GM19372 (cell line): ENCODE measurements around the gene AP2B1.

ENCODE experiments used
- ATAC-seq: cut with Tn5 transposase; IDR thresholded peaks from one replicate; pipeline ENCODE4 v1.9.1; 2021; ENCODE audit warnings: mild to moderate bottlenecking, low read depth, moderate library complexity; ENCODE audit not compliant: unreplicated experiment

AP2B1 gene

GRCh38 chr17:35765086-35765710, 178.1 kb downstream of the AP2B1 start:
- no peak for ATAC-seq

DNA sequence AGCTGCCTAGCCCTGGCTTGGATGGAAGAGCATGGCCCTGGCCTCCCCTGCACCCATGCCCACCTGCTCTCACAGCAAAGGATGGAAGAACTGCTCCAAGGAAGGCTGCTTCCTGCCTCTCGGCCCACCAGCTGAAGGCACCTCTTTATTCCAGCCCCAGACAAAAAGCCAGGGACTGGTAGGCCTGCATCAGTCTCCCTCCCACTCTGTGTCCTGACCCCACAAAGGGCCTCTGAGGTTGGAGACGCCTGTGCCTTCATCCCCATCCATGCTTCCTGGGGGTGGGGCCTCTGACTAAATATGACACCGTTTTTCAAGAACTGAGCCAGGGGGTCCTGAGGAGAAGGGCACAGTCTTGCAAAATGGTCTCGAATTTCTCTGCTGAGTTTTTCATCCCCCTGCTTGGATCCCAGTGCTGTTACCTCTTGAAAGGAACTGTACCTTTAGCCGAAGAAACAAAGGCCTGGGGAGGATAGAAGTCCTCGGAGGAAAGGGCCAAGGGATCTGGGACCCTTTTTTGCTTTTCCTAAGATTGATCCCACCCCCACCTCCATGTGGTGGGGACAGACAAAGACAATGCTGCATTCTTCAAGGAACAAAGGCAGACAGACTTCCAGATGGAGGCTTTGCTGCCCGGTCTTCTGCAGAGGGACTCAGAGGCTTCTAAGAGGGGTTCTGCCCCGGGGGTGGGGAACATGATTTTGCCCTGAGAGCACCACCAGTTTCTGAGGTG, 178.8 kb downstream of the AP2B1 start:
- no peak for ATAC-seq

DNA sequence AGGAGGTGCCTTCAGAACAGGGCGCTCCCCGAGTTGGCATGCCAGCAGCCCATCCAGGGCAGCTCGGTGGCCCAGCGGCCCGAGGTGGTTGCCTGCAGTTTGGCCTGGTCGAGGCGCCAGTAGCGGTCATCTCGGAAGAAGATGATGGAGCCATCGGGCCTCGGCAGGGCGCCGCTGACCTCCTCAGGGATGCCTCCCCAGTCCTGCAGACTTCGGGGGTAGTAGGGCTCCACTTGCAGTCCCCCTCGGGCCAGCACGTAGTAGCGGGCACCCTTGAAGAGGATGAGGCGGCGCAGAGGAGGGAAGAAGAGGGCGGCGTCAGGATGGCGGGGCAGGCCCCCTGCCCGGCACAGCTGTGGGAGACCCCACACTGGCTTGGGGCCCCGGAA, 179.4 kb downstream of the AP2B1 start:
- ATAC-seq, result no peak

- no peak for ATAC-seq
These were observed 179.9 kb downstream of the AP2B1 start for GRCh38 chr17:35766903-35767510.

DNA sequence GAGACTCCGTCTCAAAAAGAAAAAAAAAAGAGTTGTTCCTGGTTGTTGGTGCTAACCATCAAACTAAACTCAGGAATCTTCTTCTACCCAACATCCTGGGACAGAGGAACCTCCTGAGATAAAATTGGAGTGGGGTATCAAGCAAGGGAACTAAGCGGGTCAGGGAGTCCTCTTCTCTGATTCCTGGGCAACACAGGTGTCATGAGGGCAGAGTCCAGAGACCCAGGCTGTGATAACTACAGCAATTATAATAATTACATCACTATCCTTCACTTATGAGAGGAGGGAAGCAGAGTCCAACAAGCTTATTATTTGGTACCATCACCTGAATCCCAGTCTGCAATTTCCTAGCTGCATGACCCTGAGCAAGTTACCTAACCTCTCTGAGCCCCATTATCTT, 181.7 kb downstream of the AP2B1 start:
- ATAC-seq, result no peak

DNA sequence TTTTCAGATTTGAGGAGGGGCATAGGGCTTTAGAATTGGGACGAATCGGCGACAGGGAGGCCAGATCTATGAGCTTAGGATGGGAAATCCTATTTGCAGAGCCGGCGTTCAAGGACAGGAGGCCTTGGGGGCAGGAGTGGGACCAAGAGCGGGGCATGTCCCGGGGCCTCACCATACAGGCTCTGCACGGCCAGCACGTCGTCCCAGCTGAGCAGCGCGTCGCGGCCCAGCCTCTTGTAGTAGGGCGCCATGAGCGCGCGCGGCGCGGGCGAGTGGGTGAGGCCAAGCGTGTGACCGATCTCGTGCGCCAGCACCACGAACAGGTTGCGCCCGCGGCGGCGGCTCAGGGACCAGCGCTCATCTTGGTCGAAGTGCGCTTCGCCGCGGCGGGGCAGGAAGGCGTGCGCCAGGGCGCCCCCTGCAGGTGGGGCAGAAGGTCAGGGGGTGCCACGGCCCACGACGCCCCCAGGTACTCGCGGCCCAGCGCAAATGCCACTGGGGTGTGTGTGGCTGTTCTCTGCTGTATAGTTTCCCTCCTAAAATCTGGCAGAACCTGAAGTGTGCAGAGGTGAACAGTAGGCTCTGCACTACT, 182.9 kb downstream of the AP2B1 start:
- no peak for ATAC-seq

GRCh38 chr17:35773129-35773528, 186.0 kb downstream of the AP2B1 start:
- ATAC-seq, result no peak

- no peak for ATAC-seq
These were observed 186.7 kb downstream of the AP2B1 start for GRCh38 chr17:35773679-35774425.

GRCh38 chr17:35774499-35774898, 187.4 kb downstream of the AP2B1 start:
- no peak for ATAC-seq

DNA sequence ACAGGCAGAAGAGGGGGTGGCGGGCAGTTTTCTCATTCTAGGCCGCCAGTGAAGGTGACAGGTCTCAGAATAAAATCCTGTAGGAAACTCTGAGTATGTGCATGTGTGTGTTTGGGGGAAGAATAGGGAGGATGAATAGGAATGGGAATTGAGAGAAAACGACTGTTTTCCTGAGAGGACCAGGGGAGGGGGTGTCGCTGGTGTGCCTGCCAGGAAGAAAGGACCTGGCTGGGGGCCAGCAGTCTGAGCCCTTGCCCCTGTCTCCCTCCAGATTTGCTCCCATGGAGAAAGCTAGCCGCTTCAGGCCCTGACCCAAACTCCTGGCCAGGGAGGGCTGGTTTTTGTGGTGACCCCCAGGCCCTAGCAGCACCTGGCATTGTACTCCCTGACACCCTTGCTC, 187.9 kb downstream of the AP2B1 start:
- ATAC-seq, result no peak

DNA sequence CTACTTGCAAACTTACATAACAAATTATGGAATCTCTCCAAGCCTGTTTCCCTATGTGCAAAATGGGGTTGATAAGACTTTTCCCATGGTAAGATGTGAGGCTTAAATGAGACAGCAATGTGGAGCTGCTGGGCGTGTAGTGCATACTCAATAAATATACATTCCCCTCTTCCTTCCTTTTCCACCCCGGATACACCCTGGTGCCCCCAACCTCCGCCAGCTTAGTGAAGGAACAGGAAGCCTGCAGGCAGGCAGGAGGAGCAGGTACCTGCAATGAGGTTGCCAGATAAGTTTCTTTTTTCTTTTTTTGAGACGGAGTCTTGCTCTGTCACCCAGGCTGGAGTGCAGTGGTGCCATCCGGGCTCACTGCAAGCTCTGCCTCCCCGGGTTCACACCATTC, 188.5 kb downstream of the AP2B1 start:
- no peak for ATAC-seq
